Glomerular visceral epithelial cell (primary cell): ENCODE results near the gene PCID2.

Source experiments
- DNase-seq: peaks from one replicate; pipeline ENCODE4 v3.0.0-alpha.2; 2016; ENCODE audit errors: extremely low spot score

Gene PCID2

GRCh38 chr13:113149711-113150549 is 58.5 kb downstream of the PCID2 start:
- no peak for DNase-seq

DNA sequence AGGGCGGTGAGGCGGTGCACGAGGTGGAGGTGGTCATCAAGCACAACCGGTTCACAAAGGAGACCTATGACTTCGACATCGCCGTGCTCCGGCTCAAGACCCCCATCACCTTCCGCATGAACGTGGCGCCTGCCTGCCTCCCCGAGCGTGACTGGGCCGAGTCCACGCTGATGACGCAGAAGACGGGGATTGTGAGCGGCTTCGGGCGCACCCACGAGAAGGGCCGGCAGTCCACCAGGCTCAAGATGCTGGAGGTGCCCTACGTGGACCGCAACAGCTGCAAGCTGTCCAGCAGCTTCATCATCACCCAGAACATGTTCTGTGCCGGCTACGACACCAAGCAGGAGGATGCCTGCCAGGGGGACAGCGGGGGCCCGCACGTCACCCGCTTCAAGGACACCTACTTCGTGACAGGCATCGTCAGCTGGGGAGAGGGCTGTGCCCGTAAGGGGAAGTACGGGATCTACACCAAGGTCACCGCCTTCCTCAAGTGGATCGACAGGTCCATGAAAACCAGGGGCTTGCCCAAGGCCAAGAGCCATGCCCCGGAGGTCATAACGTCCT is 59.4 kb downstream of the PCID2 start:
- DNase-seq: no peak

DNA sequence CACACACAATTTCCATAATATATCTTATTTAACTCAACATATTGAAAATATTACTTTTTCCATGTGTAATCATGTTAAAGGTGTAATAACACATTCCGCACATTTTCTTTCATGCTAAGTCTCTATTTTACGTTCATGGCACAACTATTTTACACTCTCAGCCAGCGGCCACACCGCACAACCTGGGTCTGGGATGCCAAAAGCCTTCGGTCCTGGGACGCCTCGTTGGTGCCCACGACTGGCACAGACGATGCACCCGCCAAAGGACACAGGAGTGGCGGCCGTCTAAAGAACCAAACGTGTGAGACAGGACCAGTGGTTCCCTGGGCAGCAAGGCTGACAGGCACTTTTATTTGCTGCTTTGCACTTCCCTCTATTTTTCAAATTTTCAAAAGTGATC is 60.1 kb downstream of the PCID2 start:
- no peak for DNase-seq

DNA sequence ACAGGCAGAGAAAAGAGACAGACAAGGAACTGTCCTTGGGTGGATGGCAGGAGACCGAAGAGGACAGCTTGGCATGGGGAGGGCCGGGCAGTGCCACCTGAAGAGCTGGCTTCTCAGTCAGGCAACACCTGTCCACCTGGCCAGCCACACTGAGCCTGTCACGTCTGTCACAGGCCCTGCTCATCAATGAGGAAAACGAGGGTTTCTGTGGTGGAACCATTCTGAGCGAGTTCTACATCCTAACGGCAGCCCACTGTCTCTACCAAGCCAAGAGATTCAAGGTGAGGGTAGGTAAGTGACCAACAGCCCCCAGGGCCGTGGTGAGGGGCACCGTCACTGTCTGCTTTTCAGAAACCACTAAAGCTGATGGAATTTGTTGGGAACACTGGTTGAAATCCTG is 61.3 kb downstream of the PCID2 start:
- no peak for DNase-seq

DNA sequence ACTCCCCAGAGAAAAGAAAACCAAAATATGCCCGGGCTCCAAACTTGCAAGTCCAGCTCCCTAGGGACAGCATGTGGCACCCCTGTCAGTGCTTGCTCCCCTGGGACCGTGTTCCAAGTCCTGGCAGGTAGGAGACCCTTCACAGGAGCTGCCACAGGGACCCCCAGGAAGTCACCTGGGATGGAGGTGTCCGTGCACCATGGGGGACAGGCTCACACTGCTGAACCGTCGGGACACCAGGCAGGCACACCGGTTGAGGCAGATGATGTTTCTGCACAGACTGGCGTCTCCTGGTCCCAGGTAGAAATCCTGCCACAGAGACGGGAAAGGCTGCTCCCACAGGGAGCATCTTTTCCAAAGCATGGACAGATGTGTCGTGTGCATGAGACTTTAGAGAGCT is 61.7 kb downstream of the PCID2 start:
- DNase-seq: no peak

- DNase-seq: no peak
These were observed 62.4 kb downstream of the PCID2 start for GRCh38 chr13:113145911-113146598.

GRCh38 chr13:113145496-113145895 is 63.0 kb downstream of the PCID2 start:
- no peak for DNase-seq

- DNase-seq: no peak
These were observed 64.2 kb downstream of the PCID2 start for GRCh38 chr13:113144255-113144629.

GRCh38 chr13:113143466-113144254 is 64.8 kb downstream of the PCID2 start:
- DNase-seq: no peak

DNA sequence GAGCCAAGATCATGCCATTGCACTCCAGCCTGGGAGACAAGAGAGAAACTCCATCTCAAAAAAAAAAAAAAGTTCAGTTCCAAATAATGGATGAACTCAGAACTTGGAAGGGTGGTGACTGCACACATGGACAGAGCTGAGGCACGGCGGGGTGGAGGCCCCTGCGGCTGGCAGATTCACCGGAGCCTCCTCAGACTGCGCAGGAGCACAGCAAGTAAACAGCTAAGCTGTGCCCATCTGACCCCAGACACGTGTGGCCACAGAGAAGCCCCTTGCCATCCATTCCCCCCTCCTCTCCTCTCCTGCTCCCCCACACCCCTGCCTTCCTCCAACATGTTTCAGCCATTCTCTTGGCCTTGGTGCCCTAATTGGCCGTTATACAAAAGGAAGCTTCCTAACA is 65.6 kb downstream of the PCID2 start:
- no peak for DNase-seq

DNA sequence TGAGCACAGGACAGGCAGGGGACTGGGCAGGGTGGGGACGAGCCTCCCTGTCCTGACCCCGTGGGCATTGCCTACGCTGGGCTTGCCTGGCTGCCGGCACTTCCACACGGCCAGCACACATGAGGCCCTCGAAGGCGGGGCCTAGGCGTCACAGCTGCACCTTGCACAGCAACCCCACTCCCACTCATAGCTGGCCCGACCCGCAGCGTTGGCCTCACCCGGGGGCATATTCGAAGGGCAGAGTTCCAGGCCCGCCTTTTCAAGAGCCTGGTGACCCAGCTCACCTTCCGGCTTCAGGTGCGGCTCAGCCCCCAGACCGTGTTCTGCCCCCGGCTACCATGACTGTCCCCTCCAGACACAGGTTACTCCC is 66.9 kb downstream of the PCID2 start:
- no peak for DNase-seq

DNA sequence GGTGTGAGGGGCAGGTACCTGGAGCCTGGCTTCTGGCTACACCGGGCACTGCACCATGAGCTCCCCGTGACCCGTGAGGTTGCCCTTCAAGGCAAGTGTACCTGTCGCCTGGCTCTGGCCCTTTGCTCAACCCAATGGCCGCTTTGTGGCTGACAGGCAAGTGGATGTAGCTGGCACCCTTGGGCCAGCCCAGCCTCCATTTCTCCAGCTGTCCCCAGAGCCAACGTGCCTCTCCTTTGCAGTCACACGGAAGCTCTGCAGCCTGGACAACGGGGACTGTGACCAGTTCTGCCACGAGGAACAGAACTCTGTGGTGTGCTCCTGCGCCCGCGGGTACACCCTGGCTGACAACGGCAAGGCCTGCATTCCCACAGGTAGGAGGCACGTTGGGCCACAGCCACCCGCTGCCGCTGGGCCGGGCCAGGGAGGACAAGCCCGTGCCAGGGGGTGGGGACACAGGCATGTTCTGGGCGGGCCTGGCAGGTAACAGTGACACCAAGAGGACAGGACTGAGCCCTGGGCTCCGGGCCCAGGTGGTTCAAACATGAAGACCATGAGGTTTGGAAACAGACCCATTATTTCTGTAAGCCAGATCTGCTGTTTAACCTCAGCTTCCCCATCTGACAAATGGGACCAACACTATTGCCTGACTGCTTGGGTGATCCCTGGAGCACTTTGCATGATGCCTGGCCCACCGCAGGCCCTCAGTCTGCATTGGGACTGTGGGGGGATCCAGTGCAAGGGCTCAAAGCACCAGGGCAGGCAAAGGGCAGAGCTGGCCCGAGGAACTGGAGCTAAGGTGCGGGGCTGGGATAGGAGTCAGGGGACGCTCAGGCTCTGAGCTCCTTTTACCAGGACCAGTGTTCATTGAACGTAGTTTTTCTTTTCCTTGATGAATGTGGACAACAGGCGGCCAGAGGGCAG is 67.5 kb downstream of the PCID2 start:
- no peak for DNase-seq

DNA sequence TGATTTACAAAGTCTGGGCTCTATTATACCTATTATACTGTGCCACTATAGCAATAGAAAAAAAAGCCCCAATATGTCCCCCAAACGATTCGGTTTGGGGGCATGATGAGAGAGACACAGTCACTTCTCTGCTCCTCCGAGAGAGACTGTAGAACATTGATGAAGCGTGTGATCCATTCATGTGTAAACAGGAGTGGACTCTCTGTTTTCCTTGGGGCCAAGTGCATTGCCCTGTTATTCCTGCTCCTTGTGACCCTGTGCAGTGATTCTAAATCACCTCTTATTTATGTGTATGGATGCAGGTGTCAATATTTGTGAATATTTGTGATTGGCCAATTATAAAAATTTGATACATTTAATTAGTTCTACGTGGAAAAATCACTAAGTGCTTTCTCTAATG is 68.9 kb downstream of the PCID2 start:
- DNase-seq: no peak

DNA sequence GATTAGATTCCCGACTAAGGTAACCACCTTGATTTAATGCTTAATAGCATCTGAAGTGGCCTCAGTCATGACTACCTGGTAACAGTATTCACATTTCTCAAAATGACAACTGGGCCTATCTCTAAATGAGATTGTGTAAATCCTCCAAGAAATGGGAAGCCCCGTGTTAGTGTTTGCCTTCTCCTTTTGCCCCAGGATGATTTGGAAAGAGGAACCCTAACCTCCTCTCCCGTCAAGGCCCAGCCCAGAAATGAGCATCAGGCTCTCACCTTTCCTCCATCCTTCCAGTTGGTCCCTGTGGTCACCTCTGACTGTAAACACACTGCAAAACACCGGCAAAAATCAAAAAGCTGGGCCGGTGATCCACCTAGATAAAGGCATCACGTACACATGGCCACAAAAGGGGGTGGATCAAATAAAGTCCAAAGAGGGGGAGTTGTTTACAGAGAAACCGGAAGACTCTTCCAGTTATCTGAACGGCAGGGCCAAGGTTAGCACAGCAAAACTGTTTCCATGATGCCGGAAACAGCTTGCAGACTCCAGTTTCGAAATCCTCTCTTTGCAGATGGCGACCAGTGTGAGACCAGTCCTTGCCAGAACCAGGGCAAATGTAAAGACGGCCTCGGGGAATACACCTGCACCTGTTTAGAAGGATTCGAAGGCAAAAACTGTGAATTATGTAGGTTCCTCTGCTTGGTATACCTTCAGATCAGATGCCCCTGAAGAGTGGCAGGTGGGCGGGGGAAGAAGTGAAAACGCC is 69.5 kb downstream of the PCID2 start:
- no peak for DNase-seq

DNA sequence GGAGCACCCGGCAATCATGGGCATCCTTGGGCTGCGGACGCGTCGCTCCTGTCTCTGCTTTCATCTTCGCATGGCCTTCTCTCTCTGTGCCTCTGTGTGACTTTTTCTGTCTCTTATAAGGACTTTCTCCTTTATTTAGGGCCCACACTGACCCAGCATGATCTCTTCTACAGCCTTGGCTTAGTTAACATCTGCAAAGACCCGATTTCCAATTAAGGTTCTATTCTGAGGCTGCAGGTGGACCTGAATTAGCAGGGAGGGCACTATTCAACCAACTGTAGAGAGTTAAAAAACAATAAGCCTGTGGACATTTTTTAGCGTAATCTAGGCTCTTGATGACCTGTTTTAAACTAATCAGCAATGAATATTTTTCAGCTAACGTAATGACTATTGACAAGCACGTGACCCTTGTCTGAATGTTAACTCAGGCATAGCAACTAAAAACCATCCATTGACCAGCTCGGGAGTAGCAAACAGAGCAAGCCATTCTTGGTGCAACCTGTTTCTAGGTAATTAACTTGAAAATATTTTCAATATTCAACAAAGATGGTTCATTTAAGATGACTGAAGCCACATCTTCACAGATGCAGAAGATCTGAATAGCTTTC is 70.7 kb downstream of the PCID2 start:
- no peak for DNase-seq

- no peak for DNase-seq
These were observed 73.1 kb downstream of the PCID2 start for GRCh38 chr13:113135281-113135760.

- DNase-seq: no peak
These were observed 78.3 kb downstream of the PCID2 start for GRCh38 chr13:113129921-113130750.

DNA sequence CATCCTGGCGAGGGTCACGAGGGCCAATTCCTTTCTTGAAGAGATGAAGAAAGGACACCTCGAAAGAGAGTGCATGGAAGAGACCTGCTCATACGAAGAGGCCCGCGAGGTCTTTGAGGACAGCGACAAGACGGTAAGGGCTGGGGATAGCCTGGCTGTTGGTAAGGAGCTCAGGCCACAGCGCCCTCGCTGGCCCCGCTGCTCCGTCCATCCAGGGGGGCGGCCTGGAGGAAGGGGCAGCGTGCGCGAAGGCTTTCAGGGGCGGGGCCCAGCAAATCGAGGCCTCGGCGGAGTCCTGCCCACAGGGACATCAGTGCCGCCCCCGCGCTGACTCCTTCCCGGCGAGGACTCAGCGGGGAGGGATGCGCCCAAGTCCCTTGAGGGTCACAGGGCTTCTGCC is 79.0 kb downstream of the PCID2 start:
- no peak for DNase-seq
